ENCODE results near the gene SIRT1.
"Not testable (repeated sequence)": the region's sequence is repeated elsewhere in the genome, so short reads cannot be mapped to it uniquely, and the experiment has no call there.

The SIRT1 gene

DNA sequence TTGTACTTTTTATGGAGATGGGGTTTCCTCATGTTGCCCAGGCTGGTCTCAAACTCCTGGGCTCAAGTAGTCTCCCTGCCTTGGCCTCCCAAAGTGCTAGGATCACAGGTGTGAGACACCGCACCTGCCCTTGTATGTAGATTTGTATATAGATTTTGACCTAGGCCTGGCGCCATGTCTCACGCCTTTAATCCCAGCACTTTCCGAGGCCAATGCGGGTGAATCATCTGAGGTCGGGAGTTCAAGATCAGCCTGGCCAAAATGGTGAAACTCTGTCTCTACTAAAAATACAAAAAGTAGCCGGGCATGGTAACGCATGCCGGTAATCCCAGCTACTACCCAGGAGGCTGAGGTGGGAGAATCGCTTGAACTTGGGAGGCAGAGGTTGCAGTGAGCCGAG is 7.0 kb upstream of the SIRT1 start:
- DNase-seq (ENCODE audit: low read depth in 2 of 2), result not testable (repeated sequence)

DNA sequence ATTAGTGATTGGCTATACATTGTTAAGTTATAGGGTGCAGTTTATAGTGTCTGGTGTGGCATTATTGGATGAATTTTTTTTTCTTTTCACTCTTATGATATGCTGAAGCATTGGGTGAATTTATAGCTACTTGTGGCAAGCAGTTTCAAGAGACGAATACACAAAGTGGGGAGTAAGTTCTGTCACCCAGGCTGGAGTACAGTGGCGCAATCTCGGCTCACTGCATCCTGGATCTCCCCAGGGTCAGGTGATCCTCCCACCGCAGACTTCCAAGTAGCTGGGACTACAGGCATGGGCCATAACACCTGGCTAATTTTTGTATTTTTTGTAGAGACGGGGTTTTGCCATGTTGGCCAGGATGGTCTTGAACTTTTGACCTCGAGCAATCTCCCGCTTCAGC is 6.3 kb upstream of the SIRT1 start:
- DNase-seq (ENCODE audit: low read depth in 2 of 2), result no peak

DNA sequence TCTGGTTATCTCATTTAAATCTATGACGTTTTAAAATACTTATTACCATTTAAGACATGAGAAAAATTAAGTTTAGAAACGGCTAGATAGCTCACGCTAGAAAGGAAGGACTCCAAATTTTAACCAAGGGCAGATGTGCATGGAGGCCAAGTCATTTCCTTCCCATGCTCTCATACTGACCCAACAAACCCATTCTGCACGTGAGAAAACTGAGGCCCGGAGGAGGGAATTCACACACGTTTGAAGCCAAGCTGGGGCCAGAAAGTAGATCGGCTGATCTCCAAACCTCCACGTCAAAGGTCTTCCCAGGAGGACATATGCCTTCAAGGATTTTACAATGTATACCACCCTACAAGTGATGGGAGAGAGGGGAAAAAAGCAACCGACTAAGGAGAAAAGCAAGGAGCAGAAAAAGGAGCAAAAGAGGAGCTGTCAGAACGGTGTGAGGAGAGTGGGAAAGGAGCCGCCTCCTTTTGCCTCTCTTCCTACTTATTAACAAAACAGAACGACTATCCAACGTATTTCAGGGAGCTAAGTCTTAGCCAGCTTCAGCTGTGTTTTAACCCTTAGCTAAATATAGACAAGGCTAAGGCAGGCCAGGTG is 645 bp upstream of the SIRT1 start:
- no peak for DNase-seq (ENCODE audit: low read depth in 2 of 2)

DNA sequence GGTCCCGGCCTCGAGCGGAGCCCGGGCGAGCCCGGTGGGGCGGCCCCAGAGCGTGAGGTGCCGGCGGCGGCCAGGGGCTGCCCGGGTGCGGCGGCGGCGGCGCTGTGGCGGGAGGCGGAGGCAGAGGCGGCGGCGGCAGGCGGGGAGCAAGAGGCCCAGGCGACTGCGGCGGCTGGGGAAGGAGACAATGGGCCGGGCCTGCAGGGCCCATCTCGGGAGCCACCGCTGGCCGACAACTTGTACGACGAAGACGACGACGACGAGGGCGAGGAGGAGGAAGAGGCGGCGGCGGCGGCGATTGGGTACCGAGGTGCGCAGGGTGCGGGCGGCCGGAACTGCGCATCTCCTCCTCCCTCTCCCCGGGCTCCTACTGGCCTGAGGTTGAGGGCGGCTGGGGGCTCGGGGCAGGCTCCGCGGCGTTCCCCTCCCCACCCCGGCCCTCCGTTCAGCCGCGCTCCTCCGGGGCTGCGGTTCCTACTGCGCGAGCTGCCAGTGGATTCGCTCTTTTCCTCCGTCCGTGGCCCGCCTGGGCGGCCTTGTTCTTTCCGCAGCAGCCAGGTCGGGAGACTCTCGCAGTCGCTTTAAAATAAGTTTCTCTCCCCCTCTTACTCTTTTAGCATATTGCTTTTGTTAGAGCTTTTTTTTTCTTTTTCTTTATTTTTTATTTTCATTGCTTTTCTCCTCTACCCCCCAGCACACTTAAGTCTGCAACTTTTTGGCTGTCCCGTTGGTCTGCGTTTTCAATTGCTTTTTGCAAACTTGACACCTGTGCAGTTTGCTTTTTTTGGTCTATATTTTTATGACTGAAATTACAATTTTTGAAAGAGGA is 600 bp downstream of the SIRT1 start:
- peak; percentile 66 to 68 for DNase-seq (ENCODE audit: low read depth in 2 of 2)

DNA sequence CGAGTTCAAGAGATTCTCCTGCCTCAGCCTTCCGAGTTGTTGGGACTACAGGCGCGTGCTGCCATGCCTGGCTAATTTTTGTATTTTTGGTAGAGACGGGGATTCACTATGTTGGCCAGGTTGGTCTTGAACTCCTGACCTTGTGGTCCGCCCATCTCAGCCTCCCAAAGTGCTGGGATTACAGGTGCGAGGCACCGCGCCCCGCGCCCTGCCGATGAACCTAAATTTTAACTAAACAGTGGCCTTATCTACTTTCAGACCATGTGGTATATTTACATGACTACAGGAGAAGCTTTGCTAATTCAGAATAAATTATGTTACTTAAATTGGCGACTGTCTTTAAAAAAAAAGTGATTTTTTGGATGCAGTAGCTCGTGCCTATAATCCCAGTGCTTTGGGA is 9.2 kb downstream of the SIRT1 start:
- DNase-seq (ENCODE audit: low read depth in 2 of 2), result no peak

DNA sequence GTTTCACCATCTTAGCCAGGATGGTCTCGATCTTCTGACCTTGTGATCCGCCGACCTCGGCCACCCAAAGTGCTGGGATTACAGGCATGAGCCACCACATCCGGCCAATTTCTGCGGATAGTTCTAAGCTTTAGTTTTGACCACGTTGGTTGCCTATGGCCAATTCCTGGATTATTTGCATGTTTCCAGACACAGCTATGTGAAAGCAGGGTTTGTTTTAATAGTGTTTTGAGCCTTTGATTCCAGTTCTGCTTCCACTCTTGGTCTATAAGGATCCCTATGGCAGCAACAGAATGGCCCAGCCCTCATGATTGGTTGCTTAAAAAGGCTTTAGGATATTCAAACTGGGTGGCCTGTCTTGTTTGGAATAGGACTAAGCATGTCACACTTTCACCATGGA is 19.1 kb downstream of the SIRT1 start:
- no peak for DNase-seq (ENCODE audit: low read depth in 2 of 2)

DNA sequence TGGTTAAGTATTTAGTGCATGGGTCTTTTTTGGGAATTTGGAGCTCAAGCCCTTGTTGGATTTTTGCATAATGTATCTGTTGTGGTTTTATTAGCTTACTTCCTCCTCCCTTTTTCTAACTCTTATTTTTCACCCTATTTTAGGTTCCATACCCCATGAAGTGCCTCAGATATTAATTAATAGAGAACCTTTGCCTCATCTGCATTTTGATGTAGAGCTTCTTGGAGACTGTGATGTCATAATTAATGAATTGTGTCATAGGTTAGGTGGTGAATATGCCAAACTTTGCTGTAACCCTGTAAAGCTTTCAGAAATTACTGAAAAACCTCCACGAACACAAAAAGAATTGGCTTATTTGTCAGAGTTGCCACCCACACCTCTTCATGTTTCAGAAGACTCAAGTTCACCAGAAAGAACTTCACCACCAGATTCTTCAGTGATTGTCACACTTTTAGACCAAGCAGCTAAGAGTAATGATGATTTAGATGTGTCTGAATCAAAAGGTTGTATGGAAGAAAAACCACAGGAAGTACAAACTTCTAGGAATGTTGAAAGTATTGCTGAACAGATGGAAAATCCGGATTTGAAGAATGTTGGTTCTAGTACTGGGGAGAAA is 28.0 kb downstream of the SIRT1 start:
- no peak for DNase-seq (ENCODE audit: low read depth in 2 of 2)

DNA sequence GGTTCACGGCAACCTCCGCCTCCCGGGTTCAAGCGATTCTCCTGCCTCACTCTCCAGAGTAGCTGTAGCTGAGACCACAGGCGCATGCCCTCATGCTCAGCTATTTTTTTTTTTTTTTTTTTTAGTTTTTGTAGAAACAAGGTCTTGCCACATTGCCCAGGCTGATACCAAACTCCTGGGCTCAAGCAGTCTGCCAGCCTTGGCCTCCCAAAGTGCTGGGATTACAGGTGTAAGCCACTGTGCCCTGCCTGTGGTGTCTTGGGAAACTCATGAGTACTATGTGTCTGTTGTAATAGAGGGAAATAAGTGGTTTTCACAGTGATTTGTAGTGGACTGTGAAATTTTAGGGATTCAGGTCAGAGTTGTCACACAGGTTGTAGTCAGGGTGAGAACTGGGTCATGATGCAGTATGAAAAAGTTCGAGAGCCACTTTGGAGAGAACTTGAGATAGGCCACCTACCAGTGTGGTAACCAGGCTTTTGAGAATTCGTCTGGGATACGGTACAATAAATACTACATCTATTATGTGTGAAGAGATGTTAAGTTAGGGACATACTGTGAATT is 30.4 kb downstream of the SIRT1 start:
- DNase-seq (ENCODE audit: low read depth in 2 of 2), result no peak

DNA sequence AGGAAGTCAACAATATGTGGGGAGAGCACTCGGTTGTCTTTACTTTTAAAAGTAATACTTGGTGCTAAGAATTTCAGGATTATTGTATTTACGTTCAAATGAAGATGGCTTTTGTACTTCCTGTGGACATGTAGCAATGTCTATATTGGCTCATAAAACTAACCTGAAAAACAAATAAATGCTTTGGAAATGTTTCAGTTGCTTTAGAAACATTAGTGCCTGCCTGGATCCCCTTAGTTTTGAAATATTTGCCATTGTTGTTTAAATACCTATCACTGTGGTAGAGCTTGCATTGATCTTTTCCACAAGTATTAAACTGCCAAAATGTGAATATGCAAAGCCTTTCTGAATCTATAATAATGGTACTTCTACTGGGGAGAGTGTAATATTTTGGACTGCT is 32.7 kb downstream of the SIRT1 start:
- DNase-seq (ENCODE audit: low read depth in 2 of 2), result no peak

DNA sequence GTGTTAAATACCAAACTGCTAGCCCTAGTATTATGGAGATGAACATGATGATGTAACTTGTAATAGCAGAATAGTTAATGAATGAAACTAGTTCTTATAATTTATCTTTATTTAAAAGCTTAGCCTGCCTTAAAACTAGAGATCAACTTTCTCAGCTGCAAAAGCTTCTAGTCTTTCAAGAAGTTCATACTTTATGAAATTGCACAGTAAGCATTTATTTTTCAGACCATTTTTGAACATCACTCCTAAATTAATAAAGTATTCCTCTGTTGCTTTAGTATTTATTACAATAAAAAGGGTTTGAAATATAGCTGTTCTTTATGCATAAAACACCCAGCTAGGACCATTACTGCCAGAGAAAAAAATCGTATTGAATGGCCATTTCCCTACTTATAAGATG is 33.2 kb downstream of the SIRT1 start:
- DNase-seq (ENCODE audit: low read depth in 2 of 2), result no peak

DNA sequence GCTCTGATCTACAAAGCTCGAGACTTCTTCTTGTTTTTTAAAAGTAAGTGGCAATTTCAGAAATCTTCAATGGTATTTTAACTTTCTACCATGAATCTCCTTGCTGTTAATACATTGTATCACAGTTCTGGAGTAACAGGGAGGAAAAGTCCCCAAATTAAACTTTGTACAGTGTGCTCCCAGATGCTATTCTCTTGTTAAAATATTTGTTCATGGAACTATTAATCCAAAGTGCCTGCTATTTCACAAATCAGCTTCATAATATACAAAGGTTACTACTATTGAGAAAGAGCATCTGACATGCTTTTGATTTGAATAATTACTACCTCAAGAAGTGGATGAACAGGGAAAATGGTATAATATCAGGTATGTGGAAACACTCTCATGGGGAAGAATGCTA is 36.6 kb downstream of the SIRT1 start:
- DNase-seq (ENCODE audit: low read depth in 2 of 2), result no peak

DNA sequence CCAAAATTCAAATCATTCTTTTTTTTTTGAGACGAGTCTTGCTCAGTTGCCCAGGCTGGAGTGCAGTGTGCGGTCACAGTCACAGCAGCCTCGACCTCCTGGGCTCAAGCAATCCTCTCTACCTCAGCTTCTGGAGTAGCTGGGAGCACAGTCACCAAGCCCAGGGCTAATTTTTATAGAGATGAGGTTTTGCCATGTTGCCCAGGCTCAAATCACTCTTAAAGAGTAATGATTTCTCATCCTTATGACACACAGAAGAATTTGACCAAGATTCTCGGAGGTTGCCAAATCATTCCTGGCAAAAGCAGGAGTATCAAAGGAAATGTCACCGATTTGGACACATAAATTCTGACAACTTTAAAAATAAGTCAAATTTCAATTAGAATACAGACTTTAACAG is 39.1 kb downstream of the SIRT1 start:
- DNase-seq (ENCODE audit: low read depth in 2 of 2), result no peak

DNA sequence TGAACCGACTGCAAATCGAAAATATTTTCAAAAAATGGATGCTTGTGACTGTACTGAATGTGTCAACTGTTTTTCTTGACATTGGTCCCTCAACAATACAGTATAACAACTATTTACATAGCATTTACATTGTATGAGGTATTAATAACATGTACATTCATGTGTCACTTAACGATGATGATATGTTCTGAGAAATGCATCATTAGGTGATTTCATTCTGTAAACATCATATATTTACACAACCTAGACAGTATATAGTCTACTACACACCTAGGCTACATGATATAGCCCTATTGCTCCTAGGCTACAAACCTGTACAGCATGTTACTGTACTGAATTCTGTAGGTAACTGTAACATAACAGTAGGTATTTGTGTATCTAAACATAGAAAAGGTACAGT is 39.7 kb downstream of the SIRT1 start:
- DNase-seq (ENCODE audit: low read depth in 2 of 2), result no peak

DNA sequence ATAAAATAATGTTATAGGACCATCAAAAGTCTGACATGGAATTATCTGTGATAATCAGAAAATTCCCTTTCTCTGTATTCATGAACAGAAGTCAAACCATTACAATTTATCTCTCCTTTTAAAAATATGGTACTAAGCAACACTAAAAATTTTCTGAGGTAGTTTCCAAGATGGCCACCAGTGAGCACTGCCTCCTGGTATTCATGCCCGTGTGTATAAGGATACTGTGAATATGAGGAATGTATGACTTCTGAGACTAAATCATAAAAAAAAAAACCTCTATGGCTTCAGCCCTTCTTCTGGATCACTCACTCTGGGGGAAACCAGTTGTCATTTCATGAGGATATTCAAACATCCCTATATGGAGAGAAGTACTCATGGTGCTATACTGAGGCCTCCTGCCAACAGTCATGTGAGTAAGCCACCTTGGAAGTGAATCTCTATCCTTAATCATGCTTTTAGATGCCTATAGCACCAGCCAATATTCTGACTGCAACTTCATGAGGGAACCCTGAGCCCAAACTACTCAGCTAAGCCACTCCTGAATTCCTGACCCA is 41.1 kb downstream of the SIRT1 start:
- DNase-seq (ENCODE audit: low read depth in 2 of 2), result no peak

DNA sequence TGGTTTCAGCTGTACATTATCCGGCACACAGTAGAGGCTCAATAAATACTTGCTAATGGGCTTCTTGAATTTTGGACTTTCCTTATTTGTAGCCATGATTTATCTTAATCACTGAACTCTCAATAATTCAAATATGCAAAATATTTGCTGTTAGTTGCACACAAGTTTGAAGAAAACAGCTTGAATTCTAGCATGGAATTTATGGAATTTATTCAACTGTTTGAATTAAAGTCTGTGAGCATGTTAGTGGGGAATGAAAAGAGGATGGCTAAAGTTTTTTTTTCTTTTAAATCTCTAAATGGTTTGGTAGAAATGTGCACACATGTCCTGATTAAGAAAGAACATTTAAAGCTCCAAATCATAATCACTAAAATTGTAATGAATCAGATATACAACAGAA is 42.5 kb downstream of the SIRT1 start:
- no peak for DNase-seq (ENCODE audit: low read depth in 2 of 2)

DNA sequence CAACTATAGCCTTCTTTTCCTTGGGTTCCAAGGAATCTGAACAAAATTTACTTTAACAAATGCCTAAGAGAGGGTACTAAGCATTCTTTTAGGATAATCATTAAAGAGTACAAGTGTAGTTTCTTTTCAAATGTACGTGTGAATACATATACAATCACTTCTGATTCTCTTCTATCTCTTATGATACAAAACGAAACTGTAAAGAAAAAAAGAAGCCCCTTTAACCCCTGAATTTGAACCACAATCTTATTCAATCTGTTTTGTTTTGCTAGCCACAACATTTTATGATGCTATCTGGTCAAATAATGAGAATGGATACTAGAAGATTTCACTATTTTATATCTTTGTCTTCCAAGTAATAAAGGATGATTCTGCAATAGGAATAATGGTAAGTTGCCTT is 48.7 kb downstream of the SIRT1 start:
- no peak for DNase-seq (ENCODE audit: low read depth in 2 of 2)

DNA sequence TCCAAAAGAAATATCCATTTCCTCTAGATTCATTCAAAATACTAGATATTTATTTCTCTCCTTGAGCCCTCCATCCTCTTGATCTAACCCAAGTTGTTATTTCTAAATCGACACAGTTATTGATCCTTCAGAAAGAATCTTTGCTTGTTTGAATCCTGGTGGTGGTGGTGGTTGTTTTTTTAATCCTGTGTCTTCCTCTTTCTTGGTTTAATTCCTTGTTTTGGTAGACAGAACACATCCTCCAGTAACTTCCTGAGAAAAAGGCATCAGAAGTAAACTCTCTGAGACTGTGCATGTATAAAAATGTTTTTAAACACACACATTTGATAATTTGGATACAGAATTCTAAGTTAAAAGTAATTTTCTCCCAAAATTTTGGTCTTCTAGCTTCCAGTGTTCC is 49.9 kb downstream of the SIRT1 start:
- no peak for DNase-seq (ENCODE audit: low read depth in 2 of 2)

DNA sequence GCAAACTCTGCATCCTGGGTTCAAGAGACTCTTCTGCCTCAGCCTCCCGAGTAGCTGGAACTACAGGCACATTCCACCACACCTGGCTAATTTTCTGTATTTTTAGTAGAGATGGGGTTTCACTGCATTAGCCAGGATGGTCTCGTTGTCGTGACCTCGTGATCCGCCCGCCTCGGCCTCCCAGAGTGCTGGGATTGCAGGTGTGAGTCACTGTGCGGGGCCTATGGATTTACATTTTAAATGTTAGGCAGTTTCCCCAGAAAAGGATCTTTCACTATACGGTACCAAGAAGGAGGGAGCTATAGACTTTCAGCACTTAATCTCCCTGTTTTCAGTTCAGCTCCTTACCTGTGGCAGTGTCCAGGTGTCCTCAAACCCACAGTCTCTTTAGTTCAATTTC is 50.8 kb downstream of the SIRT1 start:
- DNase-seq (ENCODE audit: low read depth in 2 of 2), result no peak

DNA sequence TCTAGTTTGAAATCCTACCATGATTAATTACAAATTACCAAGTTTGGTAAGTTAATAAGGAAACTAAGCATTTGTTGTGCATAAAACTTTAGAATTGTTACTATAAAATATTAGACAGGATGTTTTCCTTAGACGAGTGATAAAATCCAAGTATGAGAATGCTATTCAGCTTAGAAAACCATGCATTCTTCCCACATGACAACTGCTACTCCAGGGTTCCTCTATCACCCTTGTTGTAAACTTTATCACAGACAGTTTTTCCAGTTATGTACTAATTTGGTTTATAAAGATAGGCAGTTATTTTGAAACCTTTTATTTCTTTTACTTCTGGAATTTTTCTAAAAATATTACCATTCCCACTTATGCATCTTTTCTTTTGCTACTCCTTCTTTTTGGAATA is 52.0 kb downstream of the SIRT1 start:
- DNase-seq (ENCODE audit: low read depth in 2 of 2), result no peak

DNA sequence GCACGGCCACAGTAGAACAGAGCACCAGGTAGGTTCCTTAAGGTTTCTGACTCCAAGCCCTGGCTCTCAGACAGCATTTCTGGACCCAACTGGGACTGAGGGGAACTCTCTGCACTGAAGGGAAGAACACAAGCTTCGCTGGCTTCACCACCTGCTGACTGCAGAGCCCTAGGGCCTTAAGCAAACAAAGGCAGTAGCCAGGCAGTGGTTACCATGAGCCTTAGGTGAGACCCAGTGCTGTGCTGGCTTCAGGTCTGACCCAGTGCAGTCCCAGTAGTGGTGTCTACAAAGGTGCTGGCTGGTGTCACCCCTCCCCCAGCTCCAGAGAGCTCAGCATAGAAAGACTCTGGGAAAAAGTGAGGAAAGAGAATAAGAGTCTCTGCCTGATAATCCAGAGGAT is 59.5 kb downstream of the SIRT1 start:
- DNase-seq (ENCODE audit: low read depth in 2 of 2), result no peak

DNA sequence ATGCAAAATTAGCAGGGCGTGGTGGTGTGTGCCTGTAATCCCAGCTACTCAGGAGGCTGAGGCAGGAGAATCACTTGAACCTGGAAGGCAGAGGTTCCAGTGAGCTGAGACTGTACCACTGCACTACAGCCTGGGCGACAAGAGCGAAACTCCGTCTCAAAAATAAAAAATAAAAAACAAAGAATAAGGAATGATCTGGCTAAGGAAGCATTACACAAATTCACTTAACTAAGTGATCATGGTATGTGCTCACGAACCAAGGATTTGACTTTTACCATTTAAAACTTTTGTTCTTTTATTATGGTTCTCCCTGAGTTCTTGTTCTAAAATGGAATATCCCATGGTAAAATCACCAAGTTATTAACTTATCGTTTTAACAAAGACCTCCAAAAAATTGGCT is 71.2 kb downstream of the SIRT1 start:
- DNase-seq (ENCODE audit: low read depth in 2 of 2), result no peak

DNA sequence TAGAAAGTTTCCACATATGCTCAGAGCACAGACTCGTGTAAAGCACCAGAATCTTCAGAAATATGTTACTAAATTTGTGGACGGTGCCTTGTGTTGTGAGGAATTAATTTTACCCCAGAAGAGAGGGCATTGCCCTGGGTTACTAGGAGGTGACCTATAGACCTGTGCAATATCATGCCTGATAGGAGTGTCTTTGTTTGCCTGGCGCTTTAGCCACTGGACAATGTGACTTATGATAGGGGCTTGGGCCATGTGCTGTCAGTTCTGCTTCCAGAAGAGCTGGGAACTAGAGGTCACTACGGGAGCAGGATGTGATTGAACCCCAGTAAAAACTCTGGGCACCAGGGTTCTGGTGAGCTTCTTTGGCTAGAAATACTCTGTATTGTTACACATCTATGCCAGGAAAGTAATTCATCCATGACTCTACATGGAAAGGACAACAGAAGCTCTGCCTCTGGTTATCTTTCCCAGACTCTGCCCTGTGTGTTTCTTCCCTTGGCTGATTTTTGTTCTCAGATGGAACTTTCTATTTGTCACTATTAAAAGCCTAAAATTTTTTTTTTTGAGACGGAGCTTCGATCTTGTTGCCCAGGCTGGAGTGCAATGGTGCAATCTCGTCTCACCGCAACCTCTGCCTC is 75.5 kb downstream of the SIRT1 start:
- DNase-seq (ENCODE audit: low read depth in 2 of 2), result no peak

All from stimulated activated CD8-positive, alpha-beta memory T cell treated with anti-CD3 and anti-CD28 coated beads, Interleukin-2, amount 100 ng/mL, for 48 hours (primary cell).